Measurements from ENCODE around the gene RAP1A.

RAP1A gene

DNA sequence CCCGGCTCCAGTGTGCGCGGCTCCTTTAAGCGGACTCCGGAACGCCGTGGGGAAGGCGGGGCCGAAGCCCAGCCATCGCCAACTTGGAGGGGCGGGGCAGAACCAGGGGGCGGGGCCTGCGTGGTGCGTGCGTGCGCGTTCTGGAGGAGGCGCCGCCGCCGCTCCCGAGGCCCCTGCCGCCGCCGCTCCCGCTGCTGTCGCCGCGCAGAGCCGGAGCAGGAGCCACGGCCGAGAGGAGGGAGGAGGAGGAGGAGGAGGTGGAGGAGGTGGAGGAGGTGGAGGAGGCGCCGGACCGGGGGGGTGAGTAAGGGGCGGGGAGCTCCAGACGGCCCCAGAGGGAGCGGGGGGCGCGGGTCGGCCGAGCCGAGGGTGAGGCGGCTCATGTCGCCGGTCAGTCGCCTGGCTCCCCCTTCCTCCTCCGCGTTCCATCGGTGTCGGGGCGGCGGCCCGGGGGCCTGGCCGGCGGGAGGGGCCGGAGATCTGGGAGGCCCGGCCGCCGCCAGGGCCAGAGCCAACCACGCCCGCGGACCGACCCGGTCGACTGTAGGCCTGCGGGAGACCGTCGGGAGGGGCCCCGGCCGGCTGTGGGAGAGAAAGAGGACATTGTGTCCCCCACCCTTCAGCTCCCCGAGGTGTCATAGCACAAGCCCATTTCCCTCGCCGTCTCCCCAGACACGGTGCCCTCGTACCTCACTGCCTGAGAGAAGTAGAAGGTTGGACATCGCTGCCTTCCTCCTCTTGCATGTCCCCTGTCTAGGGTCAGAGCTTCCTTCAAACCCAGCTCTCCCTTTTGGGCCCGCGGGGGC lies at the start of gene RAP1A:
RAP1A (plus strand) TSS at position 155 of the 806 bp plus-strand sequence. CDS start 71,572 bp downstream, outside the sequence.
- DNase-seq: peak; percentile 97

GRCh38 chr1:111569913-111570312 lies 49.7 kb upstream of the RAP1A start:
- DNase-seq: no peak

DNA sequence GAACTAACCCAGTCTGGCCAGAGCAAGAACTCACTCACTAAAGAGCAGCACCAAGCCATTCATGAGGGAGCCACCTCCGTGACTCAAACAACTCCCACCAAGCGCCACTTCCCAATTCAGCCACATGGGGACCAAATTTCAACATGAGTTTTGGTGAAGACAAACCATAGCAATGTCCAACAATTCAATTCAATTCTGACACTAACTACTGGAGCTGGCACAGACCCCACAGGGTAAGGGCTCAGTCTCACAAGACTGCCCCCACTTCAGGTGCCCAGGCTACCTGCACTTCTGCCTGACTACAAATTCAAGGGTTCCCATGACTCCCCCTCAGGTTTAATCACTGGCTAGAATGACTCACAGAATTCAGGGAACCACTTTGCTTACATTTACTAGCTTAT lies 48.8 kb upstream of the RAP1A start:
- DNase-seq: no peak

- DNase-seq: no peak
These were observed 48.4 kb upstream of the RAP1A start for GRCh38 chr1:111571239-111571638.

- peak; percentile 45 for DNase-seq
These were observed 47.6 kb upstream of the RAP1A start for GRCh38 chr1:111571987-111572386.

- DNase-seq: no peak
These were observed 43.0 kb upstream of the RAP1A start for GRCh38 chr1:111576547-111576946.

DNA sequence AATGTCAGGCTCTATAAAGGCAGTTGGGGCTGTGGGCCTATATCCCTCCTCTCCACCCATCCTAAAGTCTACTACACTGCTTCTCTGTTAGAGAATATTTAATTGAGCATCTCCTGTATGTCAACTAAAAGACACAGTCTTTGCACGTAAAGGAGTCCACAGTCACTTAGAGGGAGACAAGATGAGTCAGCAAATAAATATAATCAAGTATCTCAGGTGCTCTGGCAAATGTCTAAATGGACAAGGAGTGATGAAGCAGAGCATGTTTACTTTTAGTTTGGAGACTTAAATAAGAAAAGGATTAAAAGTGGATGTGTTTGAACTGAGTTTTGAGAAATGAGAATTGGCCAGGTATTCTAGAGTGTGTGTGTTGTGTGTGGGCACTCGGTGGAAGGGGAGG lies 41.8 kb upstream of the RAP1A start:
- DNase-seq: no peak

DNA sequence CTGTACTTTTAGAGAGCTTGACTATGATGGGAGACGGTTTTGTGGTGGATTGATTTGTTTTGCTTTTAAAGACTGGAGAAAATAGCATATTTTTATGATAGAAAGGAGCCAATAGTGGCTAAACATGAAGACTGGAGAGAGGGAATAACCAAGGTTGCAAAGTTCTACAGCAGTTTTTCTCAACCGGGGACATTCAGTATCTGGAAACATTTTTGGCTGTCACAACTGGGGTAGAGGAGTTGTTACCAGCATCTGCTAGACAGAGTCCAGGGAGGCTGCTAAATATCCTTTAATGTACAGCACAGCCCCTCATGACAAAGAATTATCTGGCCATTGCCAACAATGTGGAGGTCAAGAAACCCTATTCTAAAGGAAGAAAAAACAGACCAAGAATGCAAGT lies 38.4 kb upstream of the RAP1A start:
- DNase-seq: no peak

- DNase-seq: no peak
These were observed 37.6 kb upstream of the RAP1A start for GRCh38 chr1:111582016-111582415.

- DNase-seq: no peak
These were observed 36.7 kb upstream of the RAP1A start for GRCh38 chr1:111582644-111583618.

- no peak for DNase-seq
These were observed 34.0 kb upstream of the RAP1A start for GRCh38 chr1:111585447-111586086.

DNA sequence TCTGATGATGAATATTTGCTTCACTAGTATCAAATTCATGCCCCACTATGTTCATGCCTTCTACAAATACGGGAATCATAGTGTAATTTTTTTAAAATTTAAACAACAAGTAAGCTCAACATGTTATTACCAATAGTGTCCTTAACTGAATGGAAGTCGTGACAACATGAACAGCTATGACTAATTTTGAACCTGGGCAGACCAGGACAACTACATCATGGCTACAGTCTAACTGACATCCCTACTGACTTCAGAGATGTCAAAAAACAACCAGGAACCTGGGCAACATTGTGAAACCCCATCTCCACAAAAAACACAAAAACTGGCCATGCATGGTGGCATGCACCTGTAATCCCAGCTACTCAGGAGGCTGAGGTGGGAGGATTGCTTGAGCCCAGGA lies 33.5 kb upstream of the RAP1A start:
- DNase-seq: no peak

GRCh38 chr1:111587509-111588174 lies 31.9 kb upstream of the RAP1A start:
- DNase-seq: no peak

DNA sequence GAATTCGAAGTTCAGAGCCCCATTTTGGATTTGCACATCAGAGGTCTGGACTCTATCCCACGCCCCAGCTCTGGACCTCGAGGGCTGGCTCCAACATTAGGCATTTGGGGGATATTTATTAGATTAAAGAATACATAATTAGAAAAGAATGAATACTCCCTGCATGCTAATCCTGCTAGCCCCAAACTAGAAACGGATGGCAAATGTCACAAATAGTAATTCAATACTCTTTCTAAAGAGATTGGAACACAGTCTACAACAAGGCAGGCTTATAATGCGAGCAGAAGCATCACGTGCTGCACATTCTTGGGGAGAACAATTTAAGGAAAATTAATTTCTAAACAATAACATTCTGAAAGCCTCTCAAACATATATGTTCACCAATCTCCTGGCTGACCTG lies 27.7 kb upstream of the RAP1A start:
- DNase-seq: no peak

- peak; percentile 50 for DNase-seq
These were observed 26.9 kb upstream of the RAP1A start for GRCh38 chr1:111592389-111593361.

DNA sequence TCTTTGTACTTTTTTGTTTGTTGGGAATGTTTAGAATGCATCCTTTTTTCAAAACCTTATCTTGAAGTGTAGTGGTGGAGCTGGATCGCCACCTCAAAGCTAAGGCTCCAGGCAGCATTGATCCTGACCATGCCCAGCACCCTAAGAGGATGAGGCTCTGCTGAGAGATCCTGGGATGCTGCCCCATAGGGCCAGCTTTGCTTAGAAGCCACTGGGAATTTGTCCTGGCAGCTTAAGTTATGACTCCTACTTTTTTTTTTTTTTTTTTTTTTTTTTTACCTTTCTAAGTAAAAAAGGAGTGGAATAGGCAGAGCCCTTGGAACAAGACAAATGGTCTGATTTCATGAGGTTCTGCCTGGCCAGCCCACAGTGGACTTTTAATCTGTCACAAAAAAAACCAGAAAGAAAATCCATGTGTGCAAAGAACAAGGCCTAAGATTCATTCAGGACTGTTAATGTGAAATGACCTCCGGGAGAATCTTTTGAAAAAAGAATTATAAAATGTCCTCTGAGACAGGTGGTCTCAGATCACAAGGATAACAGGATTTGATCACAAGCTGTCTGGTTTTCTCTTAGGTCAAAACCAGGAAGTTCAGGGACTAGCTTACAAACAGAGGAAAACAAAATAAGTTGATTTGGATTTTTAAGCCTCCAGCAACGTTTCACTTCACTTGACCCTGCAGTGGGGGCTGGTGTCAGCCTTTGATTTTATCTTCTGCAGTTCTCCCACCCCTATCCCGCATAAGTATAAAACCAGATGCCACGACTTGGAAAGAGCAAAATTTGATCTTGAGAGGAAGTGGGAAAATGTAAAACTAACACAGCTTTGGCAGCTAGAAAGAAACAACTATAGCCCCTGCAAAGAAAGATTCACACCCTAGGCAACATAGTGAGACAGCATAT lies 25.9 kb upstream of the RAP1A start:
- no peak for DNase-seq

DNA sequence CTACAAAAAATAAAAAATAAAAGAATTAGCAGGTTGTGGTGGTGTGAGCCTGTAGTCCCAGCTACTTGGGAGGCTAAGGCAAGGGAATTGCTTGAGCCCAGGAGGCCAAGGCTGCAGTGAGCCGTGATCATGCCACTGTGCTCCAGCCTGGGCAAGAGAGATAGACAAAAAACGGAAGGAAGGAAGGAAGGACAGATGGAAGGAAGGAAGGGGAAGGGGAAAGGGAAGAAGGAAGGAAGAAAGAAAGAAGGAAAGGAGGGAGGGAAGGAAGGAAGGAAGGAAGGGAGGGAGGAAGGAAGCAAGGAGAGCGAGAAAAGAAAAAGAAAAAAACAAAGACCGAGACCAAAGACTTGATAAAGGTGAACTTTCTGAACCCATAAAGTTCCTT lies 25.3 kb upstream of the RAP1A start:
- DNase-seq: no peak

- DNase-seq: no peak
These were observed 23.8 kb upstream of the RAP1A start for GRCh38 chr1:111595807-111596206.

GRCh38 chr1:111596499-111596898 lies 23.1 kb upstream of the RAP1A start:
- no peak for DNase-seq

DNA sequence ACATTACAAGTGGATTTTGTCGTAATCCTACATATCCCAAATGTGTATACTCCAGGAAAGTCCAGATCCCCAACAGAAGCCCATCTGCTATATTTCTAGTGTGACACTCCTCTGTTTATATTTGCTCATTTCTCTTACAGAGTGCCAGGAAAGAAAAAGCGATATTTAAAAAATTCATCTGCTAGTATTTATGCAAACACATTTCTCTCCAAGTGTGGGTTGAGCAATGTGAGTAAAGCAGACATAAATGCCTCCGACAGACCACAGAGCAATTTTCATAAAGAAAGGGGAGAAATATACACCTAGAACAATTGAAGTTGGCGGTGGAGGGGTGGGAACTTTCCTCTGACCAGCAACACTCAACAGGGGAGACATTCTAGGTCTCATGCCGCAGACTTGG lies 22.2 kb upstream of the RAP1A start:
- no peak for DNase-seq
